Parathyroid adenoma (tissue), 2 donors: ENCODE results near the gene TNS3.
"Not testable (repeated sequence)": the region's sequence is repeated elsewhere in the genome, so short reads cannot be mapped to it uniquely, and the experiment has no call there.

Experiments
- H2AFZ ChIP-seq: fragments of 300-600 bp; sonication (generic); one replicate; pipeline ENCODE4 v1.7.0; 2017; ENCODE audit warnings: antibody characterized with exemption, mild to moderate bottlenecking
- H3K27ac ChIP-seq: fragments of 300-600 bp; sonication (generic); one replicate; pipeline ENCODE4 v1.7.0; 2017
- H3K27me3 ChIP-seq: fragments of 300-600 bp; sonication (generic); one replicate; pipeline ENCODE4 v1.7.0; 2017; ENCODE audit warnings: low read length; ENCODE audit not compliant: control insufficient read depth, insufficient read depth
- H3K36me3 ChIP-seq: fragments of 300-600 bp; sonication (generic); one replicate; pipeline ENCODE4 v1.7.0; 2017; ENCODE audit warnings: low read length; ENCODE audit not compliant: control insufficient read depth, insufficient read depth
- H3K4me1 ChIP-seq: fragments of 300-600 bp; sonication (generic); one replicate; pipeline ENCODE4 v1.7.0; 2017; ENCODE audit warnings: control low read depth
- H3K4me2 ChIP-seq: fragments of 300-600 bp; sonication (generic); one replicate; pipeline ENCODE4 v1.7.0; 2017; ENCODE audit warnings: low read length
- H3K4me3 ChIP-seq: fragments of 300-600 bp; sonication (generic); one replicate; pipeline ENCODE4 v1.7.0; 2017; ENCODE audit warnings: low read depth, low read length
- H3K79me2 ChIP-seq: fragments of 300-600 bp; sonication (generic); one replicate; pipeline ENCODE4 v1.7.0; 2017; ENCODE audit warnings: control low read depth
- H3K9ac ChIP-seq: fragments of 300-600 bp; sonication (generic); one replicate; pipeline ENCODE4 v1.7.0; 2017; ENCODE audit warnings: mild to moderate bottlenecking
- H3K9me3 ChIP-seq: fragments of 300-600 bp; sonication (generic); one replicate; pipeline ENCODE4 v1.7.0; 2017; ENCODE audit warnings: low read length; ENCODE audit not compliant: control insufficient read depth
- TF ChIP-seq, protein P1 (sequence below): fragments of 300-600 bp; sonication (generic); IDR thresholded peaks from one replicate; pipeline ENCODE4 v1.7.0; 2017; ENCODE audit warnings: antibody characterized with exemption, mild to moderate bottlenecking
- donor health status: primary hyperparathyroidism.

TNS3 gene

DNA sequence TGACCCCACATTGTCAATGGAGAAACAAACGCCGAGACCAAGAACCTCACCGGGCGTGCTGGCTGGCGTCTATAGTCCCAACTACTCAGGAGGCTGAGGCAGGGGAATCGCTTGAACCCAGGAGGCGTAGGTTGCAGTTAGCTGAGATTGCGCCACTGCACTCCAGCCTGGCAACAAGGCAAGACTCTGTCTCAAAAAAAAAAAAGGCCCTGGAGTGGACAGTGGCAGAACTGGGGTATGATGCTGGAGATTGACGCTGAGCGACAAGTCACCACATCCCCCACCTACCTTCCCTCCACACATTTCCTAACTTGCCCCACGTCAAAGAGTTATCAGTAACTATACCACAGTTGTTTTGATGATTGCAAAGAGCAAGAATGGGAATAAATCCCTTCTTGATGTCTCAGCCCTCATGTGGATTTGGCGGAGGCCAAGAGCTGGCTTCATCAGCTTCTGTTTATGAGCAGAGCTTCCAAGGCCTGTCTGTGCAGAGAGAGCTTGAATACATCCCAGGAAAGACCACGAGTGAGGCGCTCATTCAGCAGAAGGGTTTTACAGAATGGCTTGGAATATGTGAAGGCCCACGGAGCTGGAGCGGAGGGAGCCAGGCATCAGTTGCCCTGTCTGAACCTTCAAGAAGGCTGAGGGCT is 28.0 kb upstream of the TNS3 start:
- no peak overlapping the region for H3K4me3 ChIP-seq
- no peak overlapping the region for H3K4me2 ChIP-seq
- no peaks in the 10 kb centered on the region for H3K36me3 ChIP-seq
- H3K27ac ChIP-seq, result no peak overlapping the region
- no peak overlapping the region for H2AFZ ChIP-seq
- H3K9me3 ChIP-seq, result no peaks in the 10 kb centered on the region
- no peak overlapping the region for H3K9ac ChIP-seq
- TF ChIP-seq, protein P1, sequence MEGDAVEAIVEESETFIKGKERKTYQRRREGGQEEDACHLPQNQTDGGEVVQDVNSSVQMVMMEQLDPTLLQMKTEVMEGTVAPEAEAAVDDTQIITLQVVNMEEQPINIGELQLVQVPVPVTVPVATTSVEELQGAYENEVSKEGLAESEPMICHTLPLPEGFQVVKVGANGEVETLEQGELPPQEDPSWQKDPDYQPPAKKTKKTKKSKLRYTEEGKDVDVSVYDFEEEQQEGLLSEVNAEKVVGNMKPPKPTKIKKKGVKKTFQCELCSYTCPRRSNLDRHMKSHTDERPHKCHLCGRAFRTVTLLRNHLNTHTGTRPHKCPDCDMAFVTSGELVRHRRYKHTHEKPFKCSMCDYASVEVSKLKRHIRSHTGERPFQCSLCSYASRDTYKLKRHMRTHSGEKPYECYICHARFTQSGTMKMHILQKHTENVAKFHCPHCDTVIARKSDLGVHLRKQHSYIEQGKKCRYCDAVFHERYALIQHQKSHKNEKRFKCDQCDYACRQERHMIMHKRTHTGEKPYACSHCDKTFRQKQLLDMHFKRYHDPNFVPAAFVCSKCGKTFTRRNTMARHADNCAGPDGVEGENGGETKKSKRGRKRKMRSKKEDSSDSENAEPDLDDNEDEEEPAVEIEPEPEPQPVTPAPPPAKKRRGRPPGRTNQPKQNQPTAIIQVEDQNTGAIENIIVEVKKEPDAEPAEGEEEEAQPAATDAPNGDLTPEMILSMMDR, result no peak
- H3K4me1 ChIP-seq, result no peaks in the 10 kb centered on the region
- H3K79me2 ChIP-seq, result no peaks in the 10 kb centered on the region
- H3K27me3 ChIP-seq, result no peaks in the 10 kb centered on the region

DNA sequence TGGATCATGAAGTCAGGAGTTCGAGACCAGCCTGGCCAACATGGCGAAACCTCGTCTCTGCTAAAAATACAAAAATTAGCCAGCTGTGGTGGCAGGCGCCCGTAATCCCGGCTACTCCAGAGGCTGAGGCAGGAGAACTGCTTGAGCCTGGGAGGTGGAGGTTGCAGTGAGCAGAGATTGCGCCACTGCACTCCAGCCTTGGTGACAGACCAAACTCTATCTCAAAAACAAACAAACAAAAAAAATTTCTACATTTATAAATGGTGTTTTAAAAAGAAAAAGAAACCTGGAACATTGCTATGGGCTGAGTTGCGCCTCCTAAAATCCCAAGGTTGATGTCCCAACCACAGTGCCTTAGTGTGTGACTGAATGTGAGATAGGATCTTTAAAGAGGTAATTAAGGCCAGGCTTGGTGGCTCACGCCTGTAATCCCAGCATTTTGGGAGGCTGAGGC is 24.7 kb upstream of the TNS3 start:
- H3K4me3 ChIP-seq, H3K27ac ChIP-seq, H3K4me1 ChIP-seq: not testable (repeated sequence)

DNA sequence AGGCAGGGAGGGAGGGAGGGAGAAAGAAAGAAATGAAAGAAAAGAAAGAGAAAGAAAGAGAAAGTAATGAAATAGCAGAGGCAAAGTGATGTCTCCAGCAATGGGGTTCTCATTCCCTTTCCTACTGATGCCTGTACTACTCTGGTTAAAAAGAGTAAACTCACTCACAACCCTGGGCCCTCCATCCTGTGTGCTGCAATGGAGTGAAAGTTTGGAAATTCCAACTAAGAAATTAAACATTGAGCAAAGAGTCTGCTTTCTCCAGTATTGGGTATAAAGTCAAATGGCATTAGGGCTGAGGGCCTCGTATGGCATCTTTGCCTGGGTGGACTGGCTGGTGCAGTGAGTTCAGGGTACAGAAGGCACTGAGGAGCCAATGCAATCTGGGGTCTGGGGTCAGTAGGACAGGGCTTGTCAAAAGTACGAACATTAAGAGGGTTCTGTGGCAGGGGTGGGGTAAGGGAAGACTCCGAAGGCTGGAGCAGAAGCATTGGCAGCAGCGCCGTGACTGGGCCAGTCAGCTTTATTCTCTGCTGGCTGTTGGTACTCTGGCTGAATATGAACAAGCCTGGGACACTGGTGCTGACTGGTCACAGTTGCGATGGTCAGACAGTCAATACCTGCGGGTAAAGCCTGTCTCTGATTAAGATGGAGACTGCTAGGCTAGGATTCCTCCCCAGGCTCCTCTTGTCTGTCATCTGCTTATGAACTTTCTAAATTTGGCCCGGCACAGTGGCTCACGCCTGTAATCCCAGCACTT is 24.1 kb upstream of the TNS3 start:
- no peak overlapping the region for H3K4me2 ChIP-seq
- H3K36me3 ChIP-seq, result no peaks in the 10 kb centered on the region
- H3K4me3 ChIP-seq, result no peak overlapping the region
- H3K4me1 ChIP-seq, result no peaks in the 10 kb centered on the region
- no peak overlapping the region for H3K9ac ChIP-seq
- no peak overlapping the region for H3K27ac ChIP-seq
- TF ChIP-seq, protein P1, result no peak
- H3K9me3 ChIP-seq, result no peaks in the 10 kb centered on the region
- no peak overlapping the region for H2AFZ ChIP-seq
- no peaks in the 10 kb centered on the region for H3K27me3 ChIP-seq
- no peaks in the 10 kb centered on the region for H3K79me2 ChIP-seq

More for the DNA sequence above, 24.7 kb upstream of the TNS3 start:
- not testable (repeated sequence) for H3K36me3 ChIP-seq, H3K9me3 ChIP-seq, H3K27me3 ChIP-seq, H2AFZ ChIP-seq, H3K79me2 ChIP-seq, H3K4me2 ChIP-seq, H3K9ac ChIP-seq

DNA sequence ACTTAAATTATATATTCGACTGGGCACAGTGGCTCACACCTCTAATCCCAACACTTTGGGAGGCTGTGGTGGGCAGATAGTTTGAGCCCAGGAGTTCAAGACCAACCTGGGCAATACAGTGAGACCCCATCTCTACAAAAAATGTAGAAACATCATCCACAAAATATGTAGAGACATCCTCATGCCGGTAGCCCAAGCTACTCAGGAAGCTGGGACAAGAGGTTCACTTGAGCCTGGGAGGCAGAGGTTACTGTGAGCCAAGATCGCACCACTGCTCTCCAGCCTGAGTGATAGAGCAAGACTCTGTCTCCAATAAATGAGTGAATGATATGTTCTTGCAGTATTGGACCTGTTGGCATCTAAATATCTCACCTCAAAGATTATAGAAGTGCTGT is 22.6 kb upstream of the TNS3 start:
- Histone ChIP-seq H3K4me1 (peaks cover 5% of the 10 kb centered on the region), H3K27ac (no peak overlapping the region), H3K9ac (no peak overlapping the region)

DNA sequence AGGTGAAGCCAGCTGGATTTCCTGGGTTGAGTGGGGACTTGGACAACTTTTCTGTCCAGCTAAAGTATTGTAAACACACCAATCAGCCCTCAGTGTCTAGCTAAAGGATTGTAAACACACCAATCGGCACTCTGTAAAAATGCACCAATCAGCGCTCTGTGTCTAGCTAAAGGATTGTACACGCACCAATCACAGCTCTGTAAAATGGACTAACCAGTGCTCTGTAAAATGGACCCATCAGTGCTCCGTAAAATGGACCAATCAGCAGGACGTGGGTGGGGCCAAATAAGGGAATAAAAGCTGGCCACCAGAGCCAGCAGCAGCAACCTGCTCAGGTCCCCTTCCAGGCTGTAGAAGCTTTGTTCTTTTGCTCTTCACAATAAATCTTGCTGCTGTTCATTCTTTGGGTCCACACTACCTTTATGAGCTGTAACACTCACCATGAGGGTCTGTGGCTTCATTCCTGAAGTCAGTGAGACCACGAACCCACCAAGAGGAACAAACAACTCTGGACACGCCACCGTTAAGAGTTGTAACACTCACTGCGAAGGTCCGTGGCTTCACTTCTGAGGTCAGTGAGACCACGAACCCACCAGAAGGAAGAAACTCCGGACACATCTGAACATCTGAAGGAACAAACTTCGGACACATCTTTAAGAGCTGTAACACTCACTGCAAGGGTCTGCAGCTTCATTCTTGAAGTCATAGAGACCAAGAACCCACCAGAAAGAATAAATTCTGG is 21.8 kb upstream of the TNS3 start:
- H3K36me3 ChIP-seq, H3K27me3 ChIP-seq, H3K79me2 ChIP-seq, H3K4me2 ChIP-seq, H2AFZ ChIP-seq, H3K9me3 ChIP-seq, H3K4me1 ChIP-seq, H3K9ac ChIP-seq, H3K4me3 ChIP-seq, H3K27ac ChIP-seq: not testable (repeated sequence)

More for the DNA sequence above, 22.6 kb upstream of the TNS3 start:
- H3K36me3 ChIP-seq, result no peaks in the 10 kb centered on the region
- no peaks in the 10 kb centered on the region for H3K9me3 ChIP-seq
- H3K79me2 ChIP-seq, result no peaks in the 10 kb centered on the region
- H3K4me3 ChIP-seq, result no peak overlapping the region
- TF ChIP-seq, protein P1, result no peak
- H2AFZ ChIP-seq, result no peak overlapping the region
- no peak overlapping the region for H3K4me2 ChIP-seq
- H3K27me3 ChIP-seq, result no peaks in the 10 kb centered on the region
